SH-SY5Y (cell line): Measurements from ENCODE around the gene ACER3.

Experiments
- GATA2 ChIP-seq: IDR thresholded peaks from 2 replicates; pipeline ENCODE4 v1.6.1; 2011; ENCODE audit warnings: mild to moderate bottlenecking, low read depth, low read length
- GATA3 ChIP-seq: IDR thresholded peaks from 2 replicates; pipeline ENCODE4 v1.6.1; 2011; ENCODE audit warnings: low read depth, mild to moderate bottlenecking, low read length, moderate library complexity

GRCh38 chr11:76835928-76836612 lies 24.6 kb upstream of the ACER3 start:
- no peak for TF ChIP-seq GATA2
- no peak for TF ChIP-seq GATA3
